Ishikawa (cell line): Measurements from ENCODE around the gene TMEM117.

Experiments
- EGR1 ChIP-seq: IDR thresholded peaks from 2 replicates; pipeline ENCODE4 v1.6.1; 2012
- RAD21 ChIP-seq: IDR thresholded peaks from 2 replicates; pipeline ENCODE4 v1.6.1; 2012; ENCODE audit warnings: low read depth

GRCh38 chr12:43965899-43966298 is 130.0 kb downstream of the TMEM117 start:
- TF ChIP-seq EGR1: no peak
- TF ChIP-seq RAD21: no peak
